ENCODE results near the gene PTPRR.

The PTPRR gene

DNA sequence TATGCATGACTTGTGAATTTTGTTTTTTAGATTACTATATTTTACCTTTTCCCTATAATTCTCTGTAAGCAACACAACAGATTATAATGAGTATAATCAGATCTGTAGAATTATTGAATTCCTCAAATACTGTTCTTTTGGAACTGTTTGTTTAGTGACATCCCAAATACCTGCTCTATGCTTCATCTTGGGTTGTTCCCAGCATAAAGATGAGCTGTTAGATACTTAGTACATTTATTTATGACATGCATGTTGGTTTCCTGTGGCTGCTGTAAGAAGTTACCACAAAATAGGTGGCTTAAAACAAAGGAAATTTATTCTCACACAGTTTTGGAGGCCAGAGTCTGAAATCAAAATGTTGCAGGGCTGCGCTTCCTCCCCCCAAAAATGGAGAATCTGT is 78.4 kb downstream of the PTPRR start:
- TF ChIP-seq, protein P1, sequence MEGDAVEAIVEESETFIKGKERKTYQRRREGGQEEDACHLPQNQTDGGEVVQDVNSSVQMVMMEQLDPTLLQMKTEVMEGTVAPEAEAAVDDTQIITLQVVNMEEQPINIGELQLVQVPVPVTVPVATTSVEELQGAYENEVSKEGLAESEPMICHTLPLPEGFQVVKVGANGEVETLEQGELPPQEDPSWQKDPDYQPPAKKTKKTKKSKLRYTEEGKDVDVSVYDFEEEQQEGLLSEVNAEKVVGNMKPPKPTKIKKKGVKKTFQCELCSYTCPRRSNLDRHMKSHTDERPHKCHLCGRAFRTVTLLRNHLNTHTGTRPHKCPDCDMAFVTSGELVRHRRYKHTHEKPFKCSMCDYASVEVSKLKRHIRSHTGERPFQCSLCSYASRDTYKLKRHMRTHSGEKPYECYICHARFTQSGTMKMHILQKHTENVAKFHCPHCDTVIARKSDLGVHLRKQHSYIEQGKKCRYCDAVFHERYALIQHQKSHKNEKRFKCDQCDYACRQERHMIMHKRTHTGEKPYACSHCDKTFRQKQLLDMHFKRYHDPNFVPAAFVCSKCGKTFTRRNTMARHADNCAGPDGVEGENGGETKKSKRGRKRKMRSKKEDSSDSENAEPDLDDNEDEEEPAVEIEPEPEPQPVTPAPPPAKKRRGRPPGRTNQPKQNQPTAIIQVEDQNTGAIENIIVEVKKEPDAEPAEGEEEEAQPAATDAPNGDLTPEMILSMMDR (IDR thresholded peaks at IDR 0.05; ENCODE audit: low read depth, low read length) = no peak
- DNase-seq (ENCODE audit: extremely low read depth, low read depth) = no peak

GRCh38 chr12:70840656-70841350 is 79.7 kb downstream of the PTPRR start:
- TF ChIP-seq, protein P1 (IDR thresholded peaks at IDR 0.05; ENCODE audit: low read depth, low read length) = no peak
- DNase-seq (ENCODE audit: extremely low read depth, low read depth) = no peak

DNA sequence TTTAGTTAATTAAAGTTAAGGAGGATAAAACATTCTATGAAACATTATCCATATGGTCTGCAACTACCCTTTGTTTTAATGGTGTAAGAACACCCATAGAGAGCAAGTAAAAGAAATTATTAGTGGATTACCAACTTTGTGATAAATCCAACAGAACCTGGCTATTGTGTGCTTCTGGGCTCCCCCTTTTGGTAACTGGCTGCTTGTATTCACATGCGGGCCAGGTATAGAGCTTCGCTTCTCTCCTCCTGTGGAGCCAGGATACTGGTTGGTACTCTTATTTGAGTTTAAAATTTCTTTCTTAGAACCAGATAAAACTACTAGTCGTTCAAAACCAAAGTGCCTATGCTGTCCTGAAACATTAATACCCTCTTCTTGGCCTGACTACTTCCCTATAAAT is 81.0 kb downstream of the PTPRR start:
- DNase-seq (ENCODE audit: extremely low read depth, low read depth) = no peak
- TF ChIP-seq, protein P1 (IDR thresholded peaks at IDR 0.05; ENCODE audit: low read depth, low read length) = no peak

DNA sequence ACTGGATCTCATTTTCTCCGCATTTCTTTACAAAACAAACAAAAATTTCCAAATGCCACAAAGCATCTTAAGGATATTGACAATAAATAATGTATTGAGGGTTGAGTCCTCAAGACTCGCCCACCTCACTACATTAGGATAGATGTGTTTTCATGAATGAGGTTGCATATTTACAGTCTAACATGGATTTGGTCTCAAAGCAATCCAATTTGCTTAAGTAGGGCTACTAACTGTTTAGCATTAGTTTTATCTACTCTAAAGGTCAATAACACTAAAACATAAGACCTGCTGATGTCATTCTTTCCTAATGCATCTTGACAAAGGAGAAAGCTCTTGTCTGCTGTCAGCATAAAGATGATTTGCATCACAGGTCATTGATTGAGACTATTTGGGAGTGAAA is 82.4 kb downstream of the PTPRR start:
- DNase-seq (ENCODE audit: extremely low read depth, low read depth) = no peak
- TF ChIP-seq, protein P1 (IDR thresholded peaks at IDR 0.05; ENCODE audit: low read depth, low read length) = no peak

DNA sequence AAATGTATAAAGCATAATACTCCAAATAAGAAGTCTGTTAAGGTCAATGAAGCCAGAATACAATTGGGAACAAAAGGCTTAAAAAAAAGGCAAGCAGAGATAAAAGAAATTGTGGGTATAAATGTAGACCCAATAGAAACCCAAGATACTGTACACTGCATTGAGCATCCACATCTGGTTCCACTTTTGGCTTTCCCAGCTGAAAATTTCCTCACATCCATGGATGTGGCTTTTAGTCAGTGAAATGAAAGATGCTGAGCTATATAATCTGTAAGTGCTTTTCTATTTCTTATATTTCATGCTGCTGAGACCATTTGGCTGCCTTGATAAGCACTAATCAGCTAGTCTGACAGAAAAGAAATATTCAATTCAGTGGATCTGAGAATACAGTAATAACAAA is 83.5 kb downstream of the PTPRR start:
- no peak for DNase-seq (ENCODE audit: extremely low read depth, low read depth)
- TF ChIP-seq, protein P1 (IDR thresholded peaks at IDR 0.05; ENCODE audit: low read depth, low read length) = no peak

- TF ChIP-seq, protein P1 (IDR thresholded peaks at IDR 0.05; ENCODE audit: low read depth, low read length) = no peak
- no peak for DNase-seq (ENCODE audit: extremely low read depth, low read depth)
Observed at GRCh38 chr12:70835948-70836347, 84.6 kb downstream of the PTPRR start.

GRCh38 chr12:70831543-70831942 is 89.0 kb downstream of the PTPRR start:
- TF ChIP-seq, protein P1 (IDR thresholded peaks at IDR 0.05; ENCODE audit: low read depth, low read length) = no peak
- no peak for DNase-seq (ENCODE audit: extremely low read depth, low read depth)

Measured in AG09319 (cell line).